ENCODE data around the gene KCTD18. TPM values are rescaled to one million over a fixed set of nuclear protein-coding genes. Genes with fewer than 3 reads are reported as not detected.

The KCTD18 gene
- total RNA-seq, 1 donor from 2014 or later: 10.8 TPM

- DNase-seq (ENCODE audit: low spot score): no peak
- intact Hi-C loops (cut with DNase I): no loop called here
Observed at GRCh38 chr2:200490001-200490400, 19.9 kb downstream of the KCTD18 start.

GRCh38 chr2:200488169-200488568, 21.7 kb downstream of the KCTD18 start:
- no peak for DNase-seq (ENCODE audit: low spot score)
- intact Hi-C loops (cut with DNase I): no loop called here

- no peak for DNase-seq (ENCODE audit: low spot score)
- intact Hi-C loops (cut with DNase I): no loop called here
Observed at GRCh38 chr2:200486529-200486928, 23.3 kb downstream of the KCTD18 start.

- DNase-seq (ENCODE audit: low spot score): no peak
- intact Hi-C loops (cut with DNase I): no loop called here
Observed at GRCh38 chr2:200484934-200485333, 24.9 kb downstream of the KCTD18 start.

DNA sequence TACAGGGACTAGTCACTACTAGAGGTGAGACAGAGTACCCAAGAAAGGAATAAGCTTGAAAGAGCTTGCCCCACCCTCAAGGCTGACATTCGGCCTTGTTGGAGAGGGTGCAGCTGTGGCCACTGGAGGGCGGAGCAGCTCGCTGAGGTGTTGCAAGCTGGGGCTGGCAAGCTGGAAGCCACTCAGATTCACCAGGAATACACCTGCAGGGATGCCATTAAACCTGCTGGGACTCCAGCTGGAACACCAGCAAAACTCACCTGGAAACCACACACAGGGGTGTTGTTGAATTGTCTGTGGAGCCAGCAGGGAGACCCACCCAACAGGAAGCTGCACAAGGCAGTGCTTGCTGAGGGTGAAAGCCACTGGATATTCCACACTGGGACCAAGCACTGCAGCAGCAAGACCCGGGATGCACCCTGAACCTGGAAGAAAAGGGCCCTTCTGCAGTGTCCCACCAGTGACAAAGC, 26.1 kb downstream of the KCTD18 start:
- intact Hi-C loops (cut with DNase I): no loop called here
- DNase-seq (ENCODE audit: low spot score): no peak

GRCh38 chr2:200482194-200482593, 27.7 kb downstream of the KCTD18 start:
- DNase-seq (ENCODE audit: low spot score): no peak
- intact Hi-C loops (cut with DNase I): no loop called here

- intact Hi-C loops (cut with DNase I): loop anchor here (2.0 to 10.0 kb wide), 2 partner anchors 255 to 499 kb away; no protein-coding TSS in a partner anchor
- DNase-seq (ENCODE audit: low spot score): no peak
Observed at GRCh38 chr2:200479692-200480265, 30.1 kb downstream of the KCTD18 start.

DNA sequence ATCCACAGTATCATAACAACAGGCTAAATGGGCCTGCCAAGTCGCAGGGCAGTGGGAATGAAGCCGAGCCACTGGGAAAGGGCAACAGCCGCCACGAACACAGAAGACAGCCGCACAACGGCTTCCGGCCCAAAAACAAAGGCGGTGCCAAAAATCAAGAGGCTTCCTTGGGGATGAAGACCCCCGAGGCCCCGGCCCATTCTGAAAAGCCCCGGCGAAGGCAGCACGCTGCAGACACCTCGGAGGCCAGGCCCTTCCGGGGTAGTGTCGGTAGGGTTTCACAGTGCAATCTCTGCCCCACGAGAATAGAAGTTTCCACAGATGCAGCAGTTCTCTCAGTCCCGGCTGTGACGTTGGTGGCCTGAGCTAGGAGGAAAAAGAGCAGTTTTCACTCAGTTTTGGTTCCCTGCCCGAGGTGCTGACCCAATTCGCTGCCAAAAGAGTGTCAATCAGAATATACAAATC, 32.2 kb downstream of the KCTD18 start:
- DNase-seq (ENCODE audit: low spot score): no peak
- intact Hi-C loops (cut with DNase I): loop anchor here (10.0 kb wide), 1 partner anchor 253 kb away; no protein-coding TSS in a partner anchor

DNA sequence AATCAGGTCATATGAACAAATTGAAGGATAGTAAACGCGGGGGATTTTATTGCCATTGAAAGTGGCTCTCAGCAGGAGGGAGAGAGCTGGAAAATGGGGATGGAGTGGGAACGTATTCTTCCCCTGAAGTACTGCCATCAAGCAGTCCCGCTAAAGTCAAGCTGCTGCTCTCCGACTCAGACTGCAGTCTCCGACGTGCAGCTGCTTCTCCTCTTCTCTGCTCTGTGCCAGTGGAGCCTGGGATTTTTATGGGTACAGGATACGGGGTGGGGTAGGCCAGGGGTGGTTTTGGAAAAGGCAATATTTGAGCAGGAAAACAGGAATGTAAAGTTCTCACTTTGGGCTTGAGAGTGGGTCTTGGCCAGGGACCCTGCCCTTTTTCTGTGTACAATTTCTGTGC, 33.0 kb downstream of the KCTD18 start:
- DNase-seq (ENCODE audit: low spot score): no peak
- intact Hi-C loops (cut with DNase I): loop anchor here (10.0 kb wide), 1 partner anchor 252 kb away; no protein-coding TSS in a partner anchor

DNA sequence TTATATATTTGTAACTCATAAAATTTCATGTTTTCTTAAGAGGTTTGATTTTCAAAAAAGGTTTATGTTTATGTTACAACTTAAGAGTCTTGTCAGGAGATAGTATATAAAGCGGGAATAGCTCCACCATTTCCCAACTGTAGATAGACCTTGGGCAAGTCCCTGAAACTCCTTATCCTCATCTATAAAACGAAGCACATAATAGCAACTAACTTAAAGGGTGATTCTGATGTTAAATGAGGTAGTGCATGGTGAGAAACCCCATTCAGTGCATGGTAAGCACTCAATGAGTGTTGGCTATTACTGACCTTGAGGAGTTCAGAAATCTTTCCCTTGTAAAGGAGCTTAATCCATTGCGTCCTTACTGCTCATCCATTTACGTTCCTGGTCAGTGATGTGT, 34.1 kb downstream of the KCTD18 start:
- intact Hi-C loops (cut with DNase I): loop anchor here (10.0 kb wide), 1 partner anchor 251 kb away; no protein-coding TSS in a partner anchor
- DNase-seq (ENCODE audit: low spot score): no peak

GRCh38 chr2:200472853-200473464, 36.9 kb downstream of the KCTD18 start:
- DNase-seq (ENCODE audit: low spot score): no peak
- intact Hi-C loops (cut with DNase I): loop anchor here (10.0 kb wide), 1 partner anchor 248 kb away; no protein-coding TSS in a partner anchor

- intact Hi-C loops (cut with DNase I): loop anchor here (10.0 kb wide), 1 partner anchor 247 kb away; no protein-coding TSS in a partner anchor
- no peak for DNase-seq (ENCODE audit: low spot score)
Observed at GRCh38 chr2:200471928-200472645, 37.8 kb downstream of the KCTD18 start.

GRCh38 chr2:200471324-200471848, 38.5 kb downstream of the KCTD18 start:
- DNase-seq (ENCODE audit: low spot score): no peak
- intact Hi-C loops (cut with DNase I): loop anchor here (10.0 kb wide), 1 partner anchor 247 kb away; no protein-coding TSS in a partner anchor

DNA sequence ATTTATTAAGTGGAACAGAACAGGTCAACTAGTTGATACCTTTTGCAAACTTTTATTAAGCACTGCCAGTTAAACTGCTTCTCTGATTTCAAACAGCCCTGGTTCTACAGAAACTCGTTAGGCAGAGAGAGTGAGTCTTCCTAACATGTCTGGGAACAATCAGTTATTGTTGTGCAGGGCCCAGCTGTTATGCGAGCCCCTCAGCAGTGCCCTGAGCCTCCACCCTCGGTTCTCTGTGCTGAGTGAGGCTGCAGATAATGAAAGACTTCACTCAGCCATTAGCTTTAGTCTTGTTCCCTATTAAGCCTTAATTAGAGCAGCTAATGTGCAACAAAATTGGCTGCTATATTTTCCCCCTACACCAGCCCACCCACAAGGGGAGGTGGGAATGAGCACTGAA, 39.6 kb downstream of the KCTD18 start:
- DNase-seq (ENCODE audit: low spot score): no peak
- intact Hi-C loops (cut with DNase I): loop anchor here (10.0 kb wide), 1 partner anchor 245 kb away; no protein-coding TSS in a partner anchor

- intact Hi-C loops (cut with DNase I): loop anchor here (10.0 kb wide), 1 partner anchor 245 kb away; no protein-coding TSS in a partner anchor
- no peak for DNase-seq (ENCODE audit: low spot score)
Observed at GRCh38 chr2:200469708-200470211, 40.1 kb downstream of the KCTD18 start.

GRCh38 chr2:200467806-200468681, 41.8 kb downstream of the KCTD18 start:
- intact Hi-C loops (cut with DNase I): no loop called here
- DNase-seq (ENCODE audit: low spot score): no peak

DNA sequence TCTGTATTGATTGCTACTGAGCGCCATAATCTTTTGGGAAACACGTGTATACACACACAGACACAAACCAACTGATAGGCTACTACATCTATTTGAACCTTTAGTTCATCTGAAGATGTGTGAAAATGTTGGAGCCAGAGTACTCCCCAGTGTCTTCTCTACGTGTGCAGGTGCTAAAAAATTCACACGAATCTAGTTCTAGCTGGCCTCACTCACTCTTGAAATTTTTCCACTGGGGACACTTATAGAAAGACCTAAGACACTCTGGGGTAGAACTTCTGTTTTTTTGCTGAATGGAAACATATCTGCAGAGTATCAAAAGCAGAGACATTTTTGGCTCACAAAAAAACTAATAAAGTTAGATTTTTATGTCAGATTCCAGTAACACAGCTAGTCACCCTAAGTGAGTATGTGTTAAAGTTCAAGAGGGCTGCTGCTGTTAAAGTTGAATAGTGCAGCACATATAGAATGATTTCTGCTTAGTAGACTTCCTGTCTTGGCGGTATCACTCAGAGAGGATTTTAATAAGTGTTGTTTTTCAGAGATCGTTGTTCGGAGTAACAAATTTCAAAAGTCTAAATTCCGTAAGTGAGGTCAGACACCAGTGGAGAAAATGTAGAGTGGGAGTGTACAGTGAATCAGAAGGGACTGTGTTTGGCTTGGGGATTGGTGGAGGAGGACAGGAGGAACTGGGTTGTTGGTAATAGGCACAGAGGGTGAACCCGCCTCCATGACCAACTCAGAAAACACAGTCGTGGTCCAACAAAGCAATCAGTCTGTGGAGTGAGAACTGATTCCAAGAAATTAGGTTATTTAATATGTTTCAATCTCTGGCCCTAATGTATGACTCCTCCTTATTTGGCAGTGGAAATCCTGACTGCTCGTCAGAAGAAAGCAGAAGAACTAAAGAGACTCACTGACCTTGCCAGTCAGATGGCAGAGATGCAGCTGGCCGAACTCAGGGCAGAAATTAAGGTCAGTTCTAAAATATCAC, 43.1 kb downstream of the KCTD18 start:
- intact Hi-C loops (cut with DNase I): no loop called here
- DNase-seq (ENCODE audit: low spot score): no peak

DNA sequence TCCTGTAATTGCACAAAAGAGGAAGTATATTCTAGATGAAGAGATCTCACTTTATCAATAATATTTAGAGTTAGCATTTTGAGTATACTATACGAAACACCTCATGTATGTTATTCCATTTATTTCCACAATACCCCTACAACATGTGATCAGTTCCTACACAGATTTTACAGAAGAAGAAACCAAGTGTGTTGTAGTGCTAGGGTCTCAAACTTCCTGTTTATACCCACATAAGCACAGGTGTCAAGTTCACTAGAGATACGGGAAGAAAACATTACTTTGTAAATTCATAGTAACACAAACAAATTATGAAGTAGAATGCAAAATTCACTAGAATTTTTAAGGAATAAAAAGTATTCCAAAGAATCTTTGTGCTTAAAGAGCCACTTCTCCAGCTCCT, 46.4 kb downstream of the KCTD18 start:
- intact Hi-C loops (cut with DNase I): no loop called here
- DNase-seq (ENCODE audit: low spot score): no peak
